Liver (tissue), 3 donors: Measurements from ENCODE around the gene ELAVL1.

ENCODE experiments used
- EGR1 ChIP-seq, 2 donors: IDR thresholded peaks; 2 replicates each; pipeline ENCODE4 v1.6.1; 2016 to 2018; ENCODE audit warnings: antibody characterized with exemption in 2 of 2, low read depth in 2 of 2
- FOXA1 ChIP-seq: IDR thresholded peaks from 2 replicates; pipeline ENCODE4 v1.6.1; 2016; ENCODE audit warnings: antibody characterized with exemption
- RAD21 ChIP-seq, 2 donors: IDR thresholded peaks; 2 replicates each; pipeline ENCODE4 v1.6.1; 2016; ENCODE audit warnings: antibody characterized with exemption in 2 of 2, mild to moderate bottlenecking in 2 of 2
- SP1 ChIP-seq: IDR thresholded peaks from 2 replicates; pipeline ENCODE4 v1.6.1; 2018; ENCODE audit warnings: antibody characterized with exemption, mild to moderate bottlenecking
- TAF1 ChIP-seq: conservative IDR thresholded peaks from 2 replicates; pipeline ENCODE4 v1.6.1; 2016; ENCODE audit warnings: antibody characterized with exemption, mild to moderate bottlenecking
- YY1 ChIP-seq: IDR thresholded peaks from 2 replicates; pipeline ENCODE4 v1.6.1; 2016; ENCODE audit warnings: antibody characterized with exemption, mild to moderate bottlenecking
- TF ChIP-seq, protein P1 (sequence below): fragments of 150-350 bp; IDR thresholded peaks from 2 replicates; pipeline ENCODE4 v1.5.1; 2017; ENCODE audit warnings: improper control_type of control experiment, low read depth, low read length; ENCODE audit not compliant: missing input control
- TF ChIP-seq, protein P2 (sequence below): IDR thresholded peaks from 2 replicates; pipeline ENCODE4 v1.6.1; 2016; ENCODE audit warnings: antibody characterized with exemption, mild to moderate bottlenecking
- TF ChIP-seq, protein P3 (sequence below): IDR thresholded peaks from 2 replicates; pipeline ENCODE4 v1.6.1; 2016; ENCODE audit warnings: antibody characterized with exemption
- TF ChIP-seq, protein P4 (sequence below): IDR thresholded peaks from 2 replicates; pipeline ENCODE4 v1.6.1; 2016; ENCODE audit warnings: antibody characterized with exemption
- donor health status: healthy.
- donor health status: healthy.

DNA sequence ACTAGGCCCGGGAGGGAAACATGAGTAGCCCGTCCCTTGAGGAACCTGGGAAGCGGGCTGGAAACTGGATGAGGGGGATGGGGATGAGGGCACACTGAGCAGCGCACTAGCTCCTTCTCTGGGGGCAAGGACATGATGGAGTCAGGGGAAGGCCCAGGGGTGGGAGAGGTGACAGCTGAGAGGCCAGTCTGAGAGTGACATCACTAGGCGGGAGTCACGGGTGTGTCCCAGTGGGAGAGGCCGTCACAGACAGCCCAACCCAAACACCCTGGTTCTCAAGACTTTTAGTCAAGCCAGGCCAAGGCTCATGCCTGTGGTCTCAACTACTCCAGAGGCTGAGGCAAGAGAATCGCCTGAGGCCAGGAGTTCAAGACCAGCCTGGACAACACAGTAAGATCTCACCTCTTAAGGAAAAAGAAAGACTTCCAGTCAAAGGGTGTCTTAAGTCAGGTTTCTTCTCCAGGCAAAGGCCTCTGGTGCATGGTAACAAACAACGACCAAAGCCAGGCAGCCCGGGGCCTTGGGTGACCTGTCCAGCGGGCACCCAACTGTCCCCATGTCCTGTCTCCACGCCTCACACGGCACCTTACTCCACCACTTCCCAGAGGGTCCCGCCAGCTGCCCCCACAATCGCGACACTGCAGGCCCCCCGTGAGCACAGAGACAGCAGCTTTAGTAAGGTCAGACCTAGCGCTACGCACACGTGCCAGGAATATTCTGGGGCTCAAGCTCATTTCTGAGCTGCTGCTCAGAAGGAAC, 36.5 kb downstream of the ELAVL1 start:
- TF ChIP-seq, protein P1, sequence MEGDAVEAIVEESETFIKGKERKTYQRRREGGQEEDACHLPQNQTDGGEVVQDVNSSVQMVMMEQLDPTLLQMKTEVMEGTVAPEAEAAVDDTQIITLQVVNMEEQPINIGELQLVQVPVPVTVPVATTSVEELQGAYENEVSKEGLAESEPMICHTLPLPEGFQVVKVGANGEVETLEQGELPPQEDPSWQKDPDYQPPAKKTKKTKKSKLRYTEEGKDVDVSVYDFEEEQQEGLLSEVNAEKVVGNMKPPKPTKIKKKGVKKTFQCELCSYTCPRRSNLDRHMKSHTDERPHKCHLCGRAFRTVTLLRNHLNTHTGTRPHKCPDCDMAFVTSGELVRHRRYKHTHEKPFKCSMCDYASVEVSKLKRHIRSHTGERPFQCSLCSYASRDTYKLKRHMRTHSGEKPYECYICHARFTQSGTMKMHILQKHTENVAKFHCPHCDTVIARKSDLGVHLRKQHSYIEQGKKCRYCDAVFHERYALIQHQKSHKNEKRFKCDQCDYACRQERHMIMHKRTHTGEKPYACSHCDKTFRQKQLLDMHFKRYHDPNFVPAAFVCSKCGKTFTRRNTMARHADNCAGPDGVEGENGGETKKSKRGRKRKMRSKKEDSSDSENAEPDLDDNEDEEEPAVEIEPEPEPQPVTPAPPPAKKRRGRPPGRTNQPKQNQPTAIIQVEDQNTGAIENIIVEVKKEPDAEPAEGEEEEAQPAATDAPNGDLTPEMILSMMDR, result no peak
- TF ChIP-seq, protein P2, sequence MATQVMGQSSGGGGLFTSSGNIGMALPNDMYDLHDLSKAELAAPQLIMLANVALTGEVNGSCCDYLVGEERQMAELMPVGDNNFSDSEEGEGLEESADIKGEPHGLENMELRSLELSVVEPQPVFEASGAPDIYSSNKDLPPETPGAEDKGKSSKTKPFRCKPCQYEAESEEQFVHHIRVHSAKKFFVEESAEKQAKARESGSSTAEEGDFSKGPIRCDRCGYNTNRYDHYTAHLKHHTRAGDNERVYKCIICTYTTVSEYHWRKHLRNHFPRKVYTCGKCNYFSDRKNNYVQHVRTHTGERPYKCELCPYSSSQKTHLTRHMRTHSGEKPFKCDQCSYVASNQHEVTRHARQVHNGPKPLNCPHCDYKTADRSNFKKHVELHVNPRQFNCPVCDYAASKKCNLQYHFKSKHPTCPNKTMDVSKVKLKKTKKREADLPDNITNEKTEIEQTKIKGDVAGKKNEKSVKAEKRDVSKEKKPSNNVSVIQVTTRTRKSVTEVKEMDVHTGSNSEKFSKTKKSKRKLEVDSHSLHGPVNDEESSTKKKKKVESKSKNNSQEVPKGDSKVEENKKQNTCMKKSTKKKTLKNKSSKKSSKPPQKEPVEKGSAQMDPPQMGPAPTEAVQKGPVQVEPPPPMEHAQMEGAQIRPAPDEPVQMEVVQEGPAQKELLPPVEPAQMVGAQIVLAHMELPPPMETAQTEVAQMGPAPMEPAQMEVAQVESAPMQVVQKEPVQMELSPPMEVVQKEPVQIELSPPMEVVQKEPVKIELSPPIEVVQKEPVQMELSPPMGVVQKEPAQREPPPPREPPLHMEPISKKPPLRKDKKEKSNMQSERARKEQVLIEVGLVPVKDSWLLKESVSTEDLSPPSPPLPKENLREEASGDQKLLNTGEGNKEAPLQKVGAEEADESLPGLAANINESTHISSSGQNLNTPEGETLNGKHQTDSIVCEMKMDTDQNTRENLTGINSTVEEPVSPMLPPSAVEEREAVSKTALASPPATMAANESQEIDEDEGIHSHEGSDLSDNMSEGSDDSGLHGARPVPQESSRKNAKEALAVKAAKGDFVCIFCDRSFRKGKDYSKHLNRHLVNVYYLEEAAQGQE, result no peak
- TF ChIP-seq YY1, result no peak
- TF ChIP-seq RAD21 (IDR thresholded peaks at IDR 0.05), result no peak
- no peak for TF ChIP-seq TAF1
- TF ChIP-seq, protein P3, sequence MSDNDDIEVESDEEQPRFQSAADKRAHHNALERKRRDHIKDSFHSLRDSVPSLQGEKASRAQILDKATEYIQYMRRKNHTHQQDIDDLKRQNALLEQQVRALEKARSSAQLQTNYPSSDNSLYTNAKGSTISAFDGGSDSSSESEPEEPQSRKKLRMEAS, result no peak
- TF ChIP-seq, protein P4, sequence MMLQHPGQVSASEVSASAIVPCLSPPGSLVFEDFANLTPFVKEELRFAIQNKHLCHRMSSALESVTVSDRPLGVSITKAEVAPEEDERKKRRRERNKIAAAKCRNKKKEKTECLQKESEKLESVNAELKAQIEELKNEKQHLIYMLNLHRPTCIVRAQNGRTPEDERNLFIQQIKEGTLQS, result no peak
- TF ChIP-seq EGR1 (IDR thresholded peaks at IDR 0.05; ENCODE audit: low read depth in 2 of 2), result no peak
- TF ChIP-seq SP1, result no peak
- no peak for TF ChIP-seq FOXA1
